Ecto neural progenitor cell (in vitro differentiated cells): ENCODE results near the gene DGKZ.
A peak's percentile ranks its signal among the peaks of the same experiment; 100 is the strongest.

Source experiments
- DNase-seq: peaks from one replicate; pipeline ENCODE4 v3.0.0-alpha.2; 2018; ENCODE audit warnings: low spot score

Gene DGKZ

DNA sequence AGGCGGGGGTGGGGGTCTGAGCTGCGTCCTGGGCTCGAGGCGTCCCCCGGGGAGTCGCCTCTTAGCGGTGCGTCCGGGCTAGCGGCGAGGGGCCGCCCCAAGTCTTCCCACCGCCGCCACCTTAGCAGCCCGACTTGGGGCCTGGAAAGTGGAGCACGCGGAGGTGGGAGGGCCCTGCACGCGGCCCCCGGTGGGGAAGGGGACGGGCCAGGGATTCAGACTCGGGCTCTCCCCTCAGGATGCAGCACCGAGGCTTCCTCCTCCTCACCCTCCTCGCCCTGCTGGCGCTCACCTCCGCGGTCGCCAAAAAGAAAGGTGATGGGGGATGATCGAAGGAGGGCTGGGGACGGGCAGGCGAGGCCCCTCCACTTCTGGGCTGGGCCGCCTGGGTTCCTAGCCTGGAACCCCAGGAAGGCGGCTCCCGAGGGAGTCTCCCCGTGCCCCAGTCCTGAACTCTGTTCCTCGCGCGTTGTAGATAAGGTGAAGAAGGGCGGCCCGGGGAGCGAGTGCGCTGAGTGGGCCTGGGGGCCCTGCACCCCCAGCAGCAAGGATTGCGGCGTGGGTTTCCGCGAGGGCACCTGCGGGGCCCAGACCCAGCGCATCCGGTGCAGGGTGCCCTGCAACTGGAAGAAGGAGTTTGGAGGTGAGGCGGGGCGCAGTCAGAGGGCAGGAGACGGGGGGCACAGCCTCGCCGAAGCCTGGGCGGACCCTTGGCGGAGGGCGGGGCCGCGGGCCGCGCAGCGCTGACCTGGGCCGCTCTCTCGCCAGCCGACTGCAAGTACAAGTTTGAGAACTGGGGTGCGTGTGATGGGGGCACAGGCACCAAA lies 34.8 kb downstream of the DGKZ start:
- DNase-seq, result peak; percentile 69

DNA sequence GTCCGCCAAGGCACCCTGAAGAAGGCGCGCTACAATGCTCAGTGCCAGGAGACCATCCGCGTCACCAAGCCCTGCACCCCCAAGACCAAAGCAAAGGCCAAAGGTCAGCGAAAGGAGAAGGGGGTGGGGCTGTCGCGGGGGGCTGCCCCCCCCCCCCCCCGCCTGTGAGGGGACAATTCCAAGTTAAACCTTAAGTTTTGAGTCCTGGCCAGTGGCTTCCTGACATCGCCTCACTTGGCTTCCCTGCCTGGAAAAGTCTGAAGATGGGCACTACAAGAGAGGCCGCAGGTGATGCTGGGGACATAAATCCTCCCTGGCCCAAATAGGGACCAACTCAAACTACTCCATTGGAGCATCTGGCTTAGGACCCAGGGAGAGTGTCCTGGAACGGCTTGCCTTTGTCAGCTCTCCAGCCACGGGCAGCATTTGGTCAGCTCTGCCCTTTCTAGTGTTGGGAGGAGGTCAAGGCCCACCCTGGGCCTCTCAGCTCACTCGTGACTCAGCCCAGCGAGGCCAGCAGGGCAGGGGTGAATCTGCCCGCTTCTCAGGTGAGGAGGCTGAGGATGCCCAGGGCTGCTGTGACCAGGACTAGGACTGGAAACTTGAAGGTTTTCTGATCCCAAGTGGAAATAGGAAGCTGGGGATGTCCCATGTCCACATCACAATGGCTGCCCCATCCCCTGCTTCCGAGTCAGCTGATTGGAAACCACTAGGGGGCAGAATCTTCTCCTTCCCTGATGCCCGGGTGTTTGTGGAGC lies 35.6 kb downstream of the DGKZ start:
- peak; percentile 68 for DNase-seq

GRCh38 chr11:46383404-46383758 lies 36.1 kb downstream of the DGKZ start:
- no peak for DNase-seq

GRCh38 chr11:46383974-46384701 lies 36.9 kb downstream of the DGKZ start:
- DNase-seq, result no peak

DNA sequence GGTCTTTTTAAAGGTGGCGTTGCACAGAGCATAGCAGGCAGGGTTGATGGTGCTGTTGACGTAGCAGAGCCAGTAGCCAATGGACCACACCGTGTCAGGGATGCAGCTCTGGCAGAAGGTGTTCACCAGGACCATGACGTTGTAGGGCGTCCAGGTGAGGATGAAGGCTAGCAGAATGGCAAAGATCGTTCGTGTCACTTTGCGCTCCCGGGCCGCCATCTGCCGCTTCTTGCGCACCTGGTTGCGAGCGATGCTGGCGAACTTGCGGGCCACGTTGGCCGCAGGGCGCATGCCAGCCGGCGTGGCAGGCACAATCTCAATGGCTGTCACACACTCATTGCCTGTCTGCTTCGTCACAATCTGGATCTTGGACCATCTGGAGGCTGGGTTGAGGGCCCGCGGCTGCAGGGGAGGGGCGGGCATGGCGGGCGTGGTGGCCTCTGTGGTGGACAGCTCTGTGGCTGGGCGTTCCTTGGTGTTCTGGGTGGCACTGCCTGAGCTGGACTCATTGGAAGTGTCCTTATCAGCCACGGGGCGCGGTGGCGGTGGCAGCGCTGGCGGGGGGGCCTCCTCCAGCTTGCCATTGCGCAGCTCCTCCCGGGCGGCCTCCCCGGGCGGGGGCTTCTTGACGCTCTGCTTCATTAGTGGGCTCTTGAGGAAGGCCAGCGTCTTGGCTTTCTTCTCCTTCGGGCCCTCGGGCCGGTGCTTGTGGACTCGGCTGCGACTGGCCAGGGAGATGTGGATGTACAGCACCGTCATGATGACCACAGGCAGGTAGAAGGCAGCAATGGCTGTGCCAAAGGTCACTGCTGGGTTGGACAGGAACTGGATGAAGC lies 38.1 kb downstream of the DGKZ start:
- DNase-seq, result no peak

GRCh38 chr11:46386005-46386578 lies 38.8 kb downstream of the DGKZ start:
- DNase-seq, result no peak

DNA sequence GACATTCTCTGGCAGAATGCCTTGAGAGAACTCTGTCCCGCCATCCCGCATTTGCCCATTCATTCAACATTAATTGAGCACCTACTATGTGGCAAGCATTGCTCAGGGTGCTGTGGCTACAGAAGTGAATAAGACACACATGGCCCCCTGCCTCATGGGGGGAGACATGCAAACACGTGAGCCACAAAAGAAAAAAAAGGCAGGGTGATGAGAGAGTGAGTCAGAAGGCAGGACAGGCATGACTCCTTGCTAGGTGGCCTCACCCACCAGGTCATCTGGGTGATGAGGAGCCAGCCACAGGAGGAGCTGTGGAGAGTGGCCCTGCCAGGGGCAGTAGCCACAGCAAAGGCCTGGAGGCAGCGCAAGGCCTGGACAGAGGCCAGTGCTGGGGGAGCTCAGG lies 39.4 kb downstream of the DGKZ start:
- DNase-seq, result no peak

GRCh38 chr11:46387456-46387855 lies 40.2 kb downstream of the DGKZ start:
- no peak for DNase-seq

- no peak for DNase-seq
These were observed 40.8 kb downstream of the DGKZ start for GRCh38 chr11:46387919-46388618.

- no peak for DNase-seq
These were observed 41.6 kb downstream of the DGKZ start for GRCh38 chr11:46388619-46389449.

GRCh38 chr11:46389450-46390330 lies 42.4 kb downstream of the DGKZ start:
- DNase-seq, result peak; percentile 93

GRCh38 chr11:46390331-46391171 lies 43.3 kb downstream of the DGKZ start:
- peak; percentile 62 for DNase-seq

DNA sequence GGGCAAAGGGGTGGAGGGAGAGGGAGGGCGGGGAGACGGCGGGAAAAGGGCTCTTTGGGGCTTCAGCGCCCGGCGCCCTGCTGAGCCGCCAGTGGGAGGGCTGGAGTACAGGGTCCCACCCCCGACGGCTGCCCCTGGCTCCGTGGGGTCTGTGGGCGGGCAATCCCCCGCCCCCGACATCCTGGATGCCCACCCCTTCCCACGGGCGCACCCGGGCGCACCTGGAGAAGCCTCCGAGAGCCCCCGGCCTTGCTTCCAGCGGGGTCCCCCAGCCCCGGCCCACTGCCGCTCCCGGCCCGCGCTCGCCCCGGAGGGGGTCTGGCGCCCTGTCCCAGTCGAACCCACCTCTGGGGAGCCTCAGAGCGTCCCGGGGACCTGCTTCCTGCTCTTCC lies 43.9 kb downstream of the DGKZ start:
- no peak for DNase-seq

GRCh38 chr11:46391578-46392420 lies 44.5 kb downstream of the DGKZ start, which contains the start of gene CHRM4:
Gene CHRM4 (minus strand): TSS chr11:46391776. CDS start chr11:46386557, 5,219 bp downstream.
- DNase-seq, result peak; percentile 84

DNA sequence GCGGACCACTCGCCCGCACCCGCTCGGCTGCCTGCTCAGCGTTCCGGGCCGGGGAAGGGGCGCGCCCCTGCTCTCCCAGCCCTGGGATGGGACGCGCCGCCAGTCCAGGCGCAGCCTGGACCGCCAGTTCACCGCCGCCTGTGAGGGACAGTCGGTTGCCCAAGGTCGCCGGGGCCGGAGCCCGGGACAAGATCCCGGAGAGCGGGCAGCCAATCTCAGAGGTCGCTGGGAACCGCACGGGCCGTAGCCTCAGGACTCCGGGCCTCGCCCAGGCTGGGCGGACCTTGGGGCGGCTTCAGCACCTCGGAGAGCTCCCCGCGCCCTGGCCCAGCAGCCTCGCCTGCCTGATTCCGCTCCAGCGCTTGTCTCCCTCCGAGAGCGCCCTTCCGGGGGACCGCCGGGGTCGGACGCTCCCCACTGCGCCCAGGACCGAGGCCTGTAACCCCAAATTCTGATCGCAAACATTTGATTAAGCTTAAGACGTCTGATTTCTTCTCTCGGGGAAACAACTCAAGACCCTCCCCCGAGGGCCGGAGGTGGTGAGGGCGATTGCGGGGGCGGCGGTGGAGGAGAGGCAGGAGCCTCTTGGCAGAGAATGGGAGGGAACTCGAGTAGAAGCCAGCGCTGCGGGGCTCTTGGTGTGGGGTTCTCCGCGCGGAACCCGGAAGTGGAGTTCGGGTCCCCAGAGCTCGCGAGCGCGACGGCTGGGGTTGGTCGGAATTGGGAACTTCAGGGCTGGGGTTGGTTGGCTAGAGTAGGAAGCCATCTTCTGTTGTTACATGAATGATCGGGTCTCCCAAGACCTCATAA lies 45.4 kb downstream of the DGKZ start:
- peak; percentile 94 for DNase-seq

DNA sequence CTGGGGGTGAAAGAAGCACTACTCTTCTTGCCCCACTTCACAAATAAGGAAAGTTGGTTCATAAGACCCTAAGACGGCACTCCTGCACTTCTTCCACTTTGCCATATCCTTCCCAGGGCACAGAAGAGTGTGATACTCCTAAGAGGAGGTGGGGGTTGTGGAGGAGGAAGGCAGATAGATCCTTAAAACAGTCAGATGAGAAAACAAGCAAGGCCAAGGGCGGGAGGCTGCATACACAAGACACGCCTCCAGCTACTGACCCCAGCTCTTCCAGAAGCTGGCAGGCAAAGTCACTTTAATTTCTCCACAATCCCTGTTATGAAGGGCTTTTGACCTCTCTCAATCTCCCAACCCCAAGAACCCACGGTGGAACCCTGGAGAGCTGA lies 46.0 kb downstream of the DGKZ start:
- no peak for DNase-seq
